HG03460 (cell line): Measurements from ENCODE around the gene HEPACAM.
A peak's percentile ranks its signal among the peaks of the same experiment; 100 is the strongest.

Experiments used
- ATAC-seq: cut with Tn5 transposase; IDR thresholded peaks from one replicate; pipeline ENCODE4 v1.9.1; 2021; ENCODE audit not compliant: unreplicated experiment

Gene HEPACAM

DNA sequence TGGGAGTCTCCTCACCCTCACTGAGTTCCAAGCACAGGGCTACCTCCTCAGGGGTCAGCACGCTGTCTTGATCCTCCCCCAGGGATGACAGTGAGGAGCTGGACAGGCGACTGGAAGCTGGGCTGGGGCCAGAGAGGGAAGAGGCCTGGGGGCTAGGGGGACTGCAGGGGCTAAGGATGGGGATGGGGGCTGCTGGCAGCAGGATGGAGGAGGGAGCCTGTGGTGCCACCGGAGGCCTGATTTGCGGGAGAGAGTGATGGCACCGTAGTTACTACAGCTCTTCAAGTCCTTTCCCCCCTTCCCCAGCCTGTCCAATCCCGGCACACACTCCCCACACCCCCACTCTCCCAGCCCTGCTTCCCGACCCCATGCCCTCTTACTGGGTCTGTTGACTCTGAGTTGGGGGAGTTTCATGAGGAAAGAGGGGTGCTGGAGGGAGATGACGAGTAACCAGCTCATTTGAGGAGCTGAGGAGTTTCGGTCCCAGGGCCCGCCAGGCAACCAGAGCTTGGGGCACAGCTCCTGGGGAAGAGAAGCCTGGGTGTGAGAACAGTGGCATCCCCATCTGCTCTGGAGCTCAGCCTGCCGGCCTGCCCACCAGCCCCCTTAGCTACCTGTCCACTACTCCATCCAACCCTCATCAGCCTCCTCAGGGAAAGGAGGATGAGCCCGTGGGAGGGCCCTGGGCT lies 48.7 kb downstream of the HEPACAM start:
- ATAC-seq = no peak

DNA sequence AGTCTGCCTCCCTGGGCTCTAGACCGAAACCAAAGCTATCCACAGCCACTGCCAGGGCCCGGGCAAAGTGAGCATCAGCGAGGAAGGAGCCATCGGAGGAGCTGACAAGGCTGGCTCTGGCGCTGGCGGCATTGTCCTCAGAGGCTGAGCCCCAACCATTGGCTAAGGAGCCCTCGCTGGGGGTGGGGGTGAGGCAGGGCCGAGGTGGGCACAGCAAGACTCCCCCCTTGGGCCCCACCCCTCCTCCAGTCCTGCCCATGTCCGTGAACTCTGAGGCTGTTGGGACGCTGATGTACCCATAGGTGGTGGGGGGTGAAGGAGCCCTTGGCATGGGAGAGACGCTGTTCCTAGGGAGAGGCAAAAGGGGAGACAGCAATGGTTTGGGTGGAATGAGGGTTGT lies 49.4 kb downstream of the HEPACAM start:
- no peak for ATAC-seq

DNA sequence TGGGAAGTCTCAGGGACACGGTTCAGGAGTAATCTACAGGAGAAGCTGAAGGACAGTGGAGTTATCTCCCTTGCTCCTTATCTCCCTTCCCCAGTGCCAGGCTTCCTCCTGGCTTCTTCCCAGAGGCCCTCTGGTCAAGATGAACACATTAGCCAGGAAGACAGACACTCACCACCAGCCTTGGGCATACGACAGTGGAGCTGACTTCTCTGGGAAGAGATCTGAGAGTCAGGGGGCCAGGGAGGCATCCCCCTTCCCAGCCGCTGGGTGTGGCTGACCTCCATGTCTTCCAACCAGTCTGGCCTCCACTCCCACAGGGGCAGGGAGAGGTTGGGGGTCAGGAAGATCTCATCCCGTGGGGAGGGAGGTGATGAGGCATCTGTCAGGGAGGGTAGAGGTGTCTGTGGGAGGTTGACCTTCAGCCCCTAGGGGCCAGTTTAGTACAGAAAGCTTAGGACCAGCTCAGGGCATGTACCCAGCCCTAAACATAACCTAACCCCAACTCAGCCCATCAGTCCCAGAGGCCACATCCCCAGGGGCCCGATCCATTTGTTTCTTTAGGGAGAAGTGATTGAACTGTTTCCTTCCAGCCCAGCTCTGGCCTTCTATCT lies 50.9 kb downstream of the HEPACAM start:
- ATAC-seq = no peak

DNA sequence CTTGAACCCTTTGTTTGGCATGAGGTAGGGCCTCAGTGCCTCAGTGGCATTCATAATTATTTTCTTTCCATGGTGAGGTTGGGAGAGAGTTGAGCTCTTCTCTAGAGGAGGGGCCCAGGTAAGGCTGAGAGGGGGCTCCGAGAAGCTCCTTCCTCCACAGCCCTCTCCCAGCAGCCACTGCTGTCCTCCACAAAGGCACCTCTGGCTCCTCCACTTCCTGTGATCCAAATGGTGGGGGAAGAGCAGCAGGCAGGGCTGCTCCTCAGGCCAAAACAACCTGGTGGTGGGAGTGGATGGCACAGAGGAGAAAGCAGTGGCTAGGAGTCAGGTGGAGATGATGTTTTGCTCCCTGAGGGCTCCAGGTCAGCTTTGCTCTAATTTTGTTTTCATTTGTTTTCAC lies 51.5 kb downstream of the HEPACAM start:
- ATAC-seq = no peak

DNA sequence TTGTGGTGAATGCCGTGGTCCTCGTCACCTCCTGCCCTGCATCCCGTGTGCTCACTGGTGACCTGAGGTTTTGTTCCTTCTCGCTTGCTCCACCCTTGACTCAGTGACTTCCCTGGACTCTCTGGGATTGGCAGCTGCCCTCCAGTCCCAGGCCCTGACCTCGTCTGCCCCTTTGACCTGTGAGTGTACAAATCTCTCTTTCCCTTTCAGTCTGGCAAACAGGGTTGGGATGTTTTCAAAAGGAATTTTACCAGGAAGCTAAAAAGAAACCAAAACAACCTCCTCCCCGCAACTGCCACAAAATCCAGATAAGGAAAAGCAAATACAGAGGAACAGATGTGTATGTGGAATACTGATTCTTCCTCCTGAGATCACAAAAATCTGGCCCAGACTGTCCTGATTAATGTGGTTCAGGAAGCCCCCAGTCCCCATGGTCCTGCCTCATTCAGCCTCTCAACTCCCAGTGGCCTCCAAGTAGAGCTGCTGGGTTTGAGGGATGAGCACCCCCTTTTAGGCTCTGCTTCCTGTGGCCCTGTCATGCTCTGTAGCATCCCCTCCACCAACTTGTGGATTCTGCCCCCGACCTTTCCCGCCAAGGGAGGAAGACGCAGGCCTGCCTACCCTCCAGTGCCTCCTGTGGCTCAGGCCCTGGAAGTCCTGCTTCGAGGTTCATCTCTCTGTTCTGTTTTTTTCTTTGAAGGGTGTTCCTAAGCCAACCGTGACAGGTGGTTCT lies 53.3 kb downstream of the HEPACAM start:
- ATAC-seq = no peak

DNA sequence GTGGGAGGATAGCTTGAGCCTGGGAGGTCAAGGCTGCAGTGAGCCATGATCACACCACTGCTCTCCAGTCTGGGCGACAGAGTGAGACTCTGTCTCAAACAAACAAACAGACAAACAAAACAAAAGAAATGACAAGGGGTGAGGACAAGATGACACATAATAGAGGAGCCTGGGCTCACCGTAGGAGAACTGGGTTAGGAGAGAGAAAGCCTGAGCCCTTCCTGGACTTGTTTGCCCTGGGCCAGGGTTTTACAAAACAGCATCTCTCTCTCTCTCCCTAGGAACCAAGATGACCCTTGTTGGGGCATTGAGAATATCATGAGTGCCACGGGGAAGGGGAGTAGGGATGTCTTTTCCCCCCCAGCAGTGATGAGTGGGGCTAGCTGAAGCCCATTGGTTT lies 54.9 kb downstream of the HEPACAM start:
- ATAC-seq = no peak

DNA sequence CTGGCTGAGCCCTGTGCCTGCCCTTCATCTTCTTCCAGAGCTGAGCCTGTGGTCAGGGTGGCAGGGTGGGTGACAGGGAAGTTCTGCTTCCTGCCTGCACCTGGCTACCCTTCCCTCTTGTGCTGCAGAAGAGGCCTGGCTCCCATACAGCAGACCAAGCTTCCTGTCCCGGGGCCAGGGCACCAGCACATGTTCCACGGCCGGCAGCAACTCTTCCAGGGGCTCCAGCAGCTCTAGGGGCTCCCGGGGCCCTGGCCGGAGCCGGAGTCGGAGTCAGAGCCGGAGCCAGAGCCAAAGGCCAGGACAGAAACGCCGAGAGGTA lies 55.6 kb downstream of the HEPACAM start:
- ATAC-seq = no peak

DNA sequence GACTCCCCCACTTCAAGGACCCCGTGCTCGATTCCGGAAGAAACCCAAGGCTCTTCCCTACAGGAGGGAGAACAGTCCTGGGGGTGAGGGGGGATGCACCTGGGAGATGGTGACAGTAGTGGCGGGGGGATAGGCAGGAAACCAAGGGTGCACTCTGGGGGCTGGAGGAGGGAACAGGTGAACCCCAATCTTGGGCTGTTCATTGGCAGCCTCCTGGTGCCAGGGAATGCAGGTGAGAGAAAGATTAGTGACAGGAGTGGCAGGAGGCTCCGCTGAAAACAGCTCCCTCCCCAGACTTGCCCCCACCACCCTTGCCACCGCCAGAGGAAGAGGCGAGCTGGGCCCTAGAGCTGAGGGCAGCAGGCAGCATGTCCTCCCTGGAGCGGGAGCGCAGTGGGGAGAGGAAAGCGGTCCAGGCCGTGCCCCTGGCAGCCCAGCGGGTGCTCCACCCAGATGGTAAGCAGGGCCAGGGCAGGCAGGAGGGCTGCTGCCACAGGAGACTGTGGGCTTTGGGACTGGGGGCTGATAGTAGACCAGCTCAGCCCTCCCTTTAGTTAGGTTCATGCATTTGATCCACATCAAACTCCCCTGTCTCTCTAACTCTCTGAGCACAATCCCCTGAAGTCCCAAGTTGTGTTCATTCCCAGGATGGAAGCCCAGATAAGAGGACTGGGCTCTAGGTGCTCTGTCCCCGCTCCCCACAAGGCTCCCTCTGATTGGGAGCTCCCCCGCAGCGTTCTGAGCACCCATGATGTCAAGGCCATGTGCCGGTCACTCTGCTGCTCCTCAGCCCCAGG lies 56.2 kb downstream of the HEPACAM start:
- ATAC-seq = no peak

DNA sequence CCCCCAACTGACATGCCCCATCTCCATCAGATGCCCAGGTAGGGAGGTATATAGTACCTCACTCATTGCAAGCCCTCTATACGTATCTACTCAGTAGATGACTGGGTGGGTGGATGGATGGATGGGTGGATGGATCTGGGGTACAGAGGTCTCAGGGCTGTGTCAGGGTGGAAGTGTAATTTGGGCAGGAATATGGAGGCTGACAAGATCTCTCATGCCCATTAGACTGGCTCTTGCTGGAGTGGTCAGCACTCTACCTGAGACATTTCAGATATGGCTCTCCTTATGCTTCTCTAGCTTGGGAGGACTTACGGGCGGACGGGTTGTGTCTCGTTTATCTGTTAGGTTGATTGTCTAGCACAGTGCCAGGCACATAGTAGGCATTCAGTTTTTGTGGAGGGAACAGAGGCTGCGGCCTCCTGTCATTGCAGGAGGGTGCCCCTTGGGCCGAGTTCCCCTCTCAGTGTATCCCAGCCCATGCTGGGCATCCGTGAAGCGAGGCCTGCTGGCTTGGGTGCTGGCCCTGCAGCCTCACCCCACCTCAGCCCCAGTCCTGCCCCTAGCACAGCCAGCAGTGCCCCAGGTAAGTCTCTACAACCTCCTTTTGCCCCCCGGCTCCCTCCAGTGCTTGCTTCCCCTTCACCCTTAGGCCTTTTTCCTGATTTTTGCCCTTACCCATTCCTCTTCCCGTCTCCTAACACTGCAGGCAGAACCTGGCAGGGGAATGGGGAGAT lies 56.9 kb downstream of the HEPACAM start:
- no peak for ATAC-seq

DNA sequence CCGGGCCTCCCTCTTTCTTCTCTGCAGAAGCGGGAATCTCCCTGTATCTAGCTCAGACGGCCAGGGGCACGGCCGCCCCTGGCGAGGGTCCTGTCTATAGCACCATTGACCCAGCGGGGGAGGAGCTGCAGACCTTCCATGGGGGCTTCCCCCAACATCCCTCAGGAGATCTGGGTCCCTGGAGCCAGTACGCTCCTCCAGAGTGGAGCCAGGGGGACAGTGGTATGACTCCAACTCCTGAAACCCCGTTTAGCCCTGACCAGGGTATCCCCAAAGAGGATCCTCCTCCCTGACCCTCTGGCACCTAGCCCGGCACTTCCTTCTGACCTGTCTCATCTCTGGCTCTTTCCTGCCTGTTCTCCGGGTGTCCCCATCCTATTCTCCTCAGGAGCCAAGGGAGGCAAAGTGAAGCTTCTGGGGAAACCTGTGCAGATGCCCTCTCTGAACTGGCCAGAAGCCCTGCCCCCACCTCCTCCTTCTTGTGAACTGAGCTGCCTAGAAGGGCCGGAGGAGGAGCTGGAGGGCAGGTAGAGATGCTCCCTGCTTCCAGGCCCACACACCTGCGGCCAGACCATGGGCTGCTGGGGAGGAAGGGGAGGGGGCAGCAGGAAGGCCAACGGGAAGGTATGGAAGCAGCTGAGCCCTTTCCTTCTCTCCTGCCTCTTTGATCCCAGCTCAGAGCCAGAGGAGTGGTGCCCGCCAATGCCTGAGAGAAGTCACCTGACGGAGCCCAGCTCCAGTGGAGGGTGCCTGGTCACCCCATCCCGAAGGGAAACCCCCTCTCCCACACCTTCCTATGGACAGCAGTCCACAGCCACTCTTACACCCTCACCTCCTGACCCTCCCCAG lies 57.7 kb downstream of the HEPACAM start:
- no peak for ATAC-seq

DNA sequence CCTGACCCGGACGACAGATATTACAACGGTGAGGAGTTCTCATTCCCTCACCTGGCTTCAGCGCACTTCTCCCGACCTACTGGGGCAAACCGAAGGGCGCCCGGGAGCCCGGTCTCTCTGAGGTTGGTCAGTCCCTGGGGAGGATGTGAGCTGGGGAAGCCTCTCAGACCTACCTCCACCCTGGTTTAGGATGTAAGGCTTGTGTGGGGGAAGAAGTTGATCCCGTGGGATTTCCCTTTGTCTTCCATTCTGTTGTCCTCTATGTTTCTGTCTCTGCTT lies 58.3 kb downstream of the HEPACAM start:
- ATAC-seq = no peak

DNA sequence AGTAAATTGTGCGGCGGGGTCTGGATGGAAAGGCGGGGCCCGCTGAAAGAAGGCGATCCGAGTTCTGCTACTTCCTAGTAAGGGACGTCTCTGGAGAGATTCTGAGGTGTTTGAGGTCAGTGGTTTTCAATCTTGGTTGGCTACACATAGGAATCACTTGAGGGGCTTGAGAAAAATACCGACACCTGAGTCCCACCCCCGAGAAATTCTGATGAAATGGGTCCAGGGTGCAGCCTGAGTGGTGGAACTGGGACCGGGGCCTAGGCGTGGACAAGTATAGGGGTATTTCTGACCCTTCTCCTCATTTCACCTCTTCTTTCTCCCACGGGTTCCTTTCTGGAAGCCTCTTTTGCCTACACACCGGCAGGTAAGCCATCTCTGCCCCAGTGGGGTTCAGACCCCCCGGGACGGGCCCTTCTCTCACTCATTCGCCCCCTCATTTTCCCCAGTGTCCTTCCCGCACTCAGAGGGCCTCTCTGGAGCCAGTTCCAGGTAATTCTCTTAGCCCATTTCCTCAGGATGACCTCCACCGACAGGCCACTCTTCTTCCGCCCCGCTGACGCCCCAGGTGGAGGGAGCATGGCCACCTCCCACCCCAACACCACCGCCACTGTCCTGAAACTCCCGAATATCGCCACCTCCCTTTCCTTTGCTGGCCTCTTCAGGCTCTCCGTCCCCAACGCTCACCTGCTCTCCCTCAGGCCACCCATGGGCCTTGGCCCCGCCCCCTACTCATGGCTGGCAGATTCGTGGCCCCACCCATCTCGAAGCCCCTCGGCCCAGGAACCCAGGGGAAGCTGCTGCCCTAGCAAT lies 58.8 kb downstream of the HEPACAM start:
- no peak for ATAC-seq

DNA sequence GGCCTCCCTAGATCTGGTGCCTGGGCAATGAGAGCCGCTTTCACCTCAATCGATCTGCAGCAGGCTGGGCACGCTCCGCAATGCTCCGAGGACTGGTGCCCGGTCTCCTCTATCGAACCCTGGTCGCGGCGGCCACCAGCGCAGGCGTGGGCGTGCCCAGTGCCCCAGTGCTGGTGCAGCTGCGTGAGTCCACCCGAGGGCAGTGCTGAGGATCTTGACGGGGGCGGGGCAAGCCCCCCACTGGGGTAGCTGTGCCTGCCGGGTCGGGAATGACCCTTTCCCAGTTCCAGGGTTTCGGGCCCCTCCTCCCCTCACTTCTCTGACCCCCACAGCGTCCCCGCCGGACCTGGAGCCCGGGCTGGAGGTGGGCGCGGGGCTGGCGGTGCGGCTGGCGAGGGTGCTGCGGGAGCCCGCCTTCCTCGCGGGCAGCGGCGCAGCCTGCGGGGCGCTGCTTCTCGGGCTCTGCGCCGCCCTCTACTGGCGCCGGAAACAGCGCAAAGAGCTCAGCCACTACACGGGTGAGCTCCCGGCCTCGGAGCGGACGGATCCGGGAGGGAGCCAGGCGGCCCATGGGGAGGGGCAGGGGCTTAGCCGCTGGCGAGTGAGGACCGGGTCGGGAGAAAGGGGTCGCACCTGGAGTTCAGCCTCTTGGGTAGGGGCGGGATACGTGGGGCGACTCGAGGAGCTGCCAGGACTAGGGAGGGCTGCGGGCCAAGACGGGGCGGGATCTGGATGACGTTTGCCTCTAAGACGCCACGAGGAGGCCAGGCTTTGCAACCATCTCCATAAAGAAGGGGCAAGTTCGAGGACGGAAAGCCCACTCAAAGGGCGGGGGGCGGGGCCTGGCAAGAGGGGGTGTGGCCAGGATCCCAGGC lies 59.7 kb downstream of the HEPACAM start:
- peak; percentile 86 for ATAC-seq

DNA sequence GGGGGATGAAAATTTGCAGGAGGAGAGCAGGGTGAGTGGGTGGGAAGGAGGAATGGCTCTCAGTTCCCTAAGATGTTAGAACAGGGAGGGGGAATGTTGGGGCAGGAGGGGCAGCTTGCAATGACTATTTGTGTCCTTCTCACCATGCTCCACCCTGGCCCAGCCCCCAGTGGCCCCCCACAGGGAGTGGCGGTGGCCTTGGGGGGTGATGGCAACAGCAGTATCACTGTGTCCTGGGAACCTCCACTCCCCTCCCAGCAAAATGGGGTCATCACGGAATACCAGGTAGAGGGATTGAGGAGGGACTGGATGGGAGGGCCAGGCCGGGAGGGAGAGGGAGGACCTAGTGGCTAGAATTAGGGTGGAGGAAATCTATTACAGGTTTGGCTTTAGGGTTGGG lies 60.4 kb downstream of the HEPACAM start:
- ATAC-seq = no peak

DNA sequence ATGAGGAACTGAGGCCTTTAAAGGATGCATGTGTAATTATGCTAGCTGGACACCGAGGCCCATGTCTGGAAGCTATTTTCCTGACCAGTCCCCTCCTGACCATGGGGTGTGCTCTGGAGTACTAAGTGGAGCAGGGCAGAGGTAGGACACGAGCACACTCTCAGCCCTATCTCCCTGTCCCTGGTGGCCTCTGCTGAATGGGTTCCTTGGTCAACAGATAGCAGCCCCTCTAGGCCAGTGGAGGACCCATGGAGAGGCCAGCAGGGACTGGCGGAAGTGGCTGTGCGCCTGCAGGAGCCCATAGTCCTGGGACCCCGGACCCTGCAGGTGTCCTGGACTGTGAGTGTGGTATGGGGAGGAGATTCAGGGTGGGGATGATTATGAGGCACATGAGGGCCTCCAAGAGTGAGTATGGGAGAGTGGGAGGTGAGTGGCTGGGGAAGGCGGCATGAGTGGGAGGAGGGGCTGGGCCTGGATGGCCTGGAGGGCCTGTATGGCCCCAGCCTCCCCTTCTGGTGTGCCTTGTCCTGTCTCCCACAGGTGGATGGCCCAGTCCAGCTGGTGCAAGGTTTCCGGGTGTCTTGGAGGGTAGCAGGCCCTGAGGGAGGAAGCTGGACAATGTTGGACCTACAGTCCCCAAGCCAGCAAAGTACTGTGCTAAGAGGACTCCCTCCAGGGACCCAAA lies 61.1 kb downstream of the HEPACAM start:
- no peak for ATAC-seq

DNA sequence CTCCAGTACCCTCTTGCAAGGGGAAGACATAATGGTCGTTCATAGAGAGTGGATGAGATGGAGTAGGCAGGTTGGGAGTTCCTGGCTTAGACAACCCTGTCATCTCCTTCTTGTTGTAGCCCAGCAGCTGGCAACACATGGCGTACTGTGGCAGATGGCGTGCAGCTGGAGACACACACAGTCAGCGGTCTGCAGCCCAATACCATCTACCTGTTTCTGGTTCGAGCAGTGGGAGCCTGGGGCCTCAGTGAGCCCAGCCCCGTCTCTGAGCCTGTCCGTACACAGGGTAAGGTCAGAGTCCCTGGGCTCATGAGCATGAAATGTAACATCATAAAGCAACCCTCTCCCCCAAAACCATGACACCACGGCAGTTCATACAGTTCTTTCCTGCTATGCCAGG lies 61.9 kb downstream of the HEPACAM start:
- no peak for ATAC-seq

DNA sequence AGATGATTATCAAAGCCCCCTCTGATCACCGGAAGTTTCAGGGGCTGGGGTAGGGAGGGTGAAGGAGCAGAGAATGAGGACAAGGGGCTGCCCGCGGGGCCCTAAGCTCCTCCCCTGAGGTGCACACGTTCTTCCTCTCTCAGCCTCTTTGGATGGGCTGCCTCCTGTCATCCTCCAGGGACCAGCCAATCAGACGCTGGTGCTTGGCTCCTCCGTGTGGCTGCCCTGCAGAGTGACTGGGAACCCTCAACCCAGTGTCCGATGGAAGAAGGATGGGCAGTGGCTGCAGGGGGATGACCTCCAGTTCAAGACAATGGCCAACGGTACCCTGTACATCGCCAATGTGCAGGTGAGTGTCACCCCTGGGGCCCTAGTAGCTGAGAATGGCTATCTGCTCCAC lies 63.1 kb downstream of the HEPACAM start:
- no peak for ATAC-seq

DNA sequence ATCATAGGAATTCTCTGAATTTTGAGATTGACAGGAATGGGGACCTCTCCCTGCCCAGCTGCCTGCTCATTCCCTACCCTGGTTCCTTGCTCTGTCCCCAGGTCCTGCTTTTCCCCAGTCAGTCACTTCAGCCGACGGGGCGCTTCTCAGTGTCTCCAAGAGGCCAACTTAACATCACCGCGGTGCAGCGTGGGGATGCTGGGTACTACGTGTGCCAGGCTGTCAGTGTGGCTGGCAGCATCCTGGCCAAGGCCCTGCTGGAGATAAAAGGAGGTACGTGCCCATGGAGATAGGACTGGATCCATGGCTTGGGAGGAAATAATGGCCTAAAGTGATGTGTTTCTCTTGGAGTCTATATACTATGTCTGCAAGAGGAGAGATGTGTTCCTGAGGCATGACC lies 63.6 kb downstream of the HEPACAM start:
- ATAC-seq = no peak
